Liver (tissue), 3 donors: Measurements from ENCODE around the gene LILRB3.

Experiments
- ATF3 ChIP-seq: IDR thresholded peaks from 2 replicates; pipeline ENCODE4 v1.6.1; 2016; ENCODE audit warnings: antibody characterized with exemption
- CTCF ChIP-seq: fragments of 150-350 bp; IDR thresholded peaks from 2 replicates; pipeline ENCODE4 v1.5.1; 2017; ENCODE audit warnings: improper control_type of control experiment, low read depth, low read length; ENCODE audit not compliant: missing input control
- FOXA1 ChIP-seq: IDR thresholded peaks from 2 replicates; pipeline ENCODE4 v1.6.1; 2016; ENCODE audit warnings: antibody characterized with exemption
- HNF4A ChIP-seq, 2 donors: conservative IDR thresholded peaks; 2 replicates each; pipeline ENCODE4 v1.6.1; 2016; ENCODE audit warnings: antibody characterized with exemption in 2 of 2, mild to moderate bottlenecking in 2 of 2
- JUND ChIP-seq, 2 donors: IDR thresholded peaks; 2 replicates each; pipeline ENCODE4 v1.6.1; 2016; ENCODE audit warnings: antibody characterized with exemption in 2 of 2
- MAX ChIP-seq: IDR thresholded peaks from 2 replicates; pipeline ENCODE4 v1.6.1; 2016; ENCODE audit warnings: antibody characterized with exemption
- NR2F2 ChIP-seq: IDR thresholded peaks from 2 replicates; pipeline ENCODE4 v1.6.1; 2016; ENCODE audit warnings: antibody characterized with exemption
- RAD21 ChIP-seq, 2 donors: IDR thresholded peaks; 2 replicates each; pipeline ENCODE4 v1.6.1; 2016; ENCODE audit warnings: antibody characterized with exemption in 2 of 2, mild to moderate bottlenecking in 2 of 2
- REST ChIP-seq: IDR thresholded peaks from 2 replicates; pipeline ENCODE4 v1.6.1; 2016; ENCODE audit warnings: antibody characterized with exemption, mild to moderate bottlenecking
- RXRA ChIP-seq, 2 donors: IDR thresholded peaks; 2 replicates each; pipeline ENCODE4 v1.6.1; 2017 to 2018; ENCODE audit warnings: antibody characterized with exemption in 2 of 2, mild to moderate bottlenecking in 1 of 2
- SP1 ChIP-seq: IDR thresholded peaks from 2 replicates; pipeline ENCODE4 v1.6.1; 2018; ENCODE audit warnings: antibody characterized with exemption, mild to moderate bottlenecking
- TAF1 ChIP-seq: conservative IDR thresholded peaks from 2 replicates; pipeline ENCODE4 v1.6.1; 2016; ENCODE audit warnings: antibody characterized with exemption, mild to moderate bottlenecking
- YY1 ChIP-seq: IDR thresholded peaks from 2 replicates; pipeline ENCODE4 v1.6.1; 2016; ENCODE audit warnings: antibody characterized with exemption, mild to moderate bottlenecking
- ZBTB33 ChIP-seq: IDR thresholded peaks from 2 replicates; pipeline ENCODE4 v1.6.1; 2016; ENCODE audit warnings: antibody characterized with exemption
- donor health status: healthy.
- donor health status: healthy.

GRCh38 chr19:54247106-54247930 lies 24.5 kb upstream of the LILRB3 start:
- TF ChIP-seq YY1 (no peak), ATF3 (no peak), HNF4A (conservative IDR thresholded peaks at IDR 0.05) (no peak), CTCF (no peak), TAF1 (no peak), MAX (no peak), NR2F2 (no peak), ZBTB33 (no peak), FOXA1 (no peak), RXRA (IDR thresholded peaks at IDR 0.05) (no peak), RAD21 (IDR thresholded peaks at IDR 0.05) (no peak), JUND (IDR thresholded peaks at IDR 0.05) (no peak), SP1 (no peak), REST (no peak)
